A549 (cell line): ENCODE measurements around the gene CPXM1. TPM values are rescaled to one million over a fixed set of nuclear protein-coding genes. Genes with fewer than 3 reads are reported as not detected.

Experiments
- ATAC-seq, 2 experiments: fragments of 200-7000 bp in 1 of 2; fragments of >200 bp in 1 of 2; cut with Nextera tagmentation in 1 of 2; cut with Tn5 transposase in 1 of 2; 3 replicates each; pipeline versions ENCODE4 v1.8.0 to v1.9.1; 2018 to 2020; ENCODE audit warnings: mild to moderate bottlenecking in 1 of 2, moderate library complexity in 1 of 2
- CTCF ChIA-PET: fragments of 300-600 bp; sonication (Branson Sonifier 250); formaldehyde crosslinking; extraction: SDS; loops from one replicate; lab custom pipeline; 2021; ENCODE audit warnings: antibody characterized with exemption, inconsistent platforms; lab: Yijun Ruan, JAX
- POLR2A ChIA-PET: fragments of 350-600 bp; formaldehyde crosslinking; extraction: SDS; loops from one replicate; lab custom pipeline; 2021; ENCODE audit warnings: antibody characterized with exemption, inconsistent platforms; lab: Yijun Ruan, JAX
- DNase-seq, 2 experiments: peaks; one replicate each; pipeline versions ENCODE4 v3.0.0 to v3.0.0-alpha.2; 2011 to 2016; ENCODE audit warnings: low read depth in 1 of 2, low spot score in 1 of 2
- FAIRE-seq: peaks from 2 replicates; lab custom pipeline; 2011; peaks lifted over from hg19 to GRCh38; lab: Jason Lieb, UNC
- H3K27ac ChIP-seq, 2 experiments: fragments of >200 bp; sonication (Bioruptor Twin); formaldehyde crosslinking; 3 replicates each; pipeline ENCODE4 v1.5.1; 2016 to 2017
- H3K4me1 ChIP-seq: fragments of >200 bp; sonication (Bioruptor Twin); formaldehyde crosslinking; 3 replicates; pipeline ENCODE4 v1.6.1; 2016
- H3K4me2 ChIP-seq: fragments of >200 bp; sonication (Bioruptor Twin); formaldehyde crosslinking; 3 replicates; pipeline ENCODE4 v1.6.1; 2016
- H3K4me3 ChIP-seq: fragments of >200 bp; sonication (Bioruptor Twin); formaldehyde crosslinking; 3 replicates; pipeline ENCODE4 v1.5.1; 2016
- H3K9me3 ChIP-seq: fragments of >200 bp; sonication (Bioruptor Twin); formaldehyde crosslinking; 3 replicates; pipeline ENCODE4 v1.6.1; 2016
- ATOH8 ChIP-seq: fragments of 250-450 bp; sonication (Bioruptor Pico); IDR thresholded peaks from 2 replicates; pipeline ENCODE4 v1.5.0; 2020; ENCODE audit warnings: low read depth, mild to moderate bottlenecking, moderate library complexity
- BCL3 ChIP-seq: fragments of >200 bp; sonication (Bioruptor Twin); formaldehyde crosslinking; IDR thresholded peaks from 3 replicates; pipeline ENCODE4 v1.6.1; 2016
- E2F6 ChIP-seq: IDR thresholded peaks from 2 replicates; pipeline ENCODE4 v1.6.1; 2012; ENCODE audit warnings: low read depth, borderline replicate concordance
- EHF ChIP-seq: fragments of 250-450 bp; sonication (Bioruptor Pico); IDR thresholded peaks from 2 replicates; pipeline ENCODE4 v1.5.0; 2020; ENCODE audit warnings: mild to moderate bottlenecking
- EHMT2 ChIP-seq: fragments of 200-600 bp; sonication (generic); IDR thresholded peaks from 2 replicates; pipeline ENCODE4 v1.6.1; 2016; ENCODE audit warnings: antibody characterized with exemption, low read depth, mild to moderate bottlenecking, moderate library complexity
- FOSB ChIP-seq: fragments of 250-450 bp; sonication (Bioruptor Pico); IDR thresholded peaks from 2 replicates; pipeline ENCODE4 v1.5.0; 2020; ENCODE audit warnings: mild to moderate bottlenecking, moderate library complexity
- FOSL2 ChIP-seq, 2 experiments: fragments of 450-650 bp in 1 of 2; fragments of >200 bp in 1 of 2; sonication (Bioruptor Twin) in 1 of 2; formaldehyde crosslinking; IDR thresholded peaks; 2 replicates each; pipeline versions ENCODE4 v1.5.0 to v1.6.1; 2016 to 2020; ENCODE audit warnings: mild to moderate bottlenecking in 1 of 2, moderate library complexity in 1 of 2
- GATA3 ChIP-seq: IDR thresholded peaks from 2 replicates; pipeline ENCODE4 v1.6.1; 2012; ENCODE audit warnings: borderline replicate concordance
- HES2 ChIP-seq: fragments of >200 bp; sonication (Bioruptor Twin); formaldehyde crosslinking; IDR thresholded peaks from 2 replicates; pipeline ENCODE4 v1.6.1; 2016
- KDM5A ChIP-seq: fragments of 200-600 bp; sonication (generic); IDR thresholded peaks from 2 replicates; pipeline ENCODE4 v1.6.1; 2016; ENCODE audit warnings: antibody characterized with exemption, mild to moderate bottlenecking
- MAX ChIP-seq: IDR thresholded peaks from 2 replicates; pipeline ENCODE4 v1.6.1; 2012
- MAZ ChIP-seq: fragments of 150-350 bp; IDR thresholded peaks from 2 replicates; pipeline ENCODE4 v1.6.1; 2014; ENCODE audit warnings: antibody characterized with exemption, low read depth, low read length, borderline replicate concordance
- NR3C1 ChIP-seq: fragments of >200 bp; sonication (Bioruptor Twin); formaldehyde crosslinking; IDR thresholded peaks from 3 replicates; pipeline ENCODE4 v1.6.1; 2017
- RNF2 ChIP-seq: fragments of 200-600 bp; sonication (generic); IDR thresholded peaks from 2 replicates; pipeline ENCODE4 v1.6.1; 2016; ENCODE audit warnings: low read depth, mild to moderate bottlenecking, antibody characterized with exemption, moderate library complexity, borderline replicate concordance
- SMC3 ChIP-seq: fragments of >200 bp; sonication (Bioruptor Twin); formaldehyde crosslinking; IDR thresholded peaks from 3 replicates; pipeline ENCODE4 v1.6.1; 2018; ENCODE audit warnings: inconsistent platforms
- SREBF2 ChIP-seq: fragments of 450-650 bp; IDR thresholded peaks from 2 replicates; pipeline ENCODE4 v1.6.1; 2014; ENCODE audit warnings: mild to moderate bottlenecking, moderate library complexity
- TFCP2L1 ChIP-seq: fragments of 250-450 bp; sonication (Bioruptor Pico); IDR thresholded peaks from 2 replicates; pipeline ENCODE4 v1.5.0; 2021; ENCODE audit warnings: mild to moderate bottlenecking
- USF2 ChIP-seq: fragments of 450-650 bp; IDR thresholded peaks from 2 replicates; pipeline ENCODE4 v1.6.1; 2014; ENCODE audit warnings: antibody characterized with exemption
- ZC3H11A ChIP-seq: fragments of 450-650 bp; IDR thresholded peaks from 2 replicates; pipeline ENCODE4 v1.6.1; 2014; ENCODE audit warnings: antibody characterized with exemption, mild to moderate bottlenecking
- WGBS: methylation state at CpG from one replicate; pipeline ENCODE4 v1.1.6; 2017; ENCODE audit errors: missing lambda C conversion rate; 5-methylcytosine and 5-hydroxymethylcytosine counted together
- polyA plus RNA-seq, 4 experiments: library from polyadenylated mRNA; depleted of rRNA in 3 of 4; stranded (reverse); fragments of >200 nt; fragmentation: RNase III in 1 of 4; extraction: RNeasy Plus Mini Kit Qiagen cat#74134 plus additional on column Dnase treatment in 1 of 4; gene quantifications; 2 replicates in 3 of 4; 3 replicates in 1 of 4; pipeline ENCODE4 v1.2.3, GENCODE V29; 2011 to 2017

Gene CPXM1
- polyA plus RNA-seq, 2 of the 4 experiments (the other 2 are of a cell fraction) = not detected

- TF ChIP-seq BCL3 = no peak
- TF ChIP-seq USF2 = no peak
- no peak for TF ChIP-seq RNF2
- no peak for TF ChIP-seq KDM5A
- TF ChIP-seq MAX = no peak
- TF ChIP-seq EHF (CRISPR knock-in tag) = no peak
- TF ChIP-seq FOSB = no peak
- no peak for TF ChIP-seq FOSL2 (IDR thresholded peaks at IDR 0.05)
- TF ChIP-seq FOSL2 (CRISPR knock-in tag; IDR thresholded peaks at IDR 0.05) = no peak
Observed at GRCh38 chr20:2763186-2763585, 37.2 kb downstream of the CPXM1 start (continued).

GRCh38 chr20:2762578-2763131 lies 37.8 kb downstream of the CPXM1 start:
- TF ChIP-seq ATOH8 (CRISPR knock-in tag) (no peak), NR3C1 (no peak), FOSL2 (IDR thresholded peaks at IDR 0.05) (no peak), FOSL2 (CRISPR knock-in tag; IDR thresholded peaks at IDR 0.05) (no peak), EHMT2 (no peak), GATA3 (no peak), TFCP2L1 (CRISPR knock-in tag) (no peak), E2F6 (no peak), ZC3H11A (no peak), BCL3 (no peak)
- H3K9me3 ChIP-seq = no peaks in the 10 kb centered on the region
- POLR2A ChIA-PET = no interaction called here
- WGBS = 50% methylated on average over 2 of the region's 2 CpGs
- no peak overlapping the region for H3K4me2 ChIP-seq
- no peaks in the 10 kb centered on the region for H3K4me1 ChIP-seq
- FAIRE-seq = no peak
- no peak for DNase-seq
- no peak for ATAC-seq
- H3K27ac ChIP-seq = no peak overlapping the region
- CTCF ChIA-PET = interaction anchor here (0.8 to 10.7 kb wide), 11 partner anchors 8 to 238 kb away, joined by 3 to 103 read pairs (median 4); no protein-coding TSS in a partner anchor
- no peak overlapping the region for H3K4me3 ChIP-seq

- TF ChIP-seq MAZ (no peak), SMC3 (no peak), HES2 (no peak), SREBF2 (no peak), MAX (no peak)
- no peak overlapping the region for H3K27ac ChIP-seq
- CTCF ChIA-PET = interaction anchor here (0.8 to 10.7 kb wide), 8 partner anchors 7 to 90 kb away, joined by 3 to 103 read pairs (median 4); no protein-coding TSS in a partner anchor
- no peaks in the 10 kb centered on the region for H3K4me1 ChIP-seq
- POLR2A ChIA-PET = no interaction called here
- no peaks in the 10 kb centered on the region for H3K9me3 ChIP-seq
- FAIRE-seq = no peak
- ATAC-seq = no peak
- no peak overlapping the region for H3K4me3 ChIP-seq
- no peak overlapping the region for H3K4me2 ChIP-seq
- no peak for DNase-seq
- WGBS = 67% methylated on average over 4 of the region's 4 CpGs
Observed at GRCh38 chr20:2761885-2762284, 38.5 kb downstream of the CPXM1 start.
